Liver (tissue), 9 donors: Measurements from ENCODE around the gene FAM181A. TPM values are rescaled to one million over a fixed set of nuclear protein-coding genes. Genes with fewer than 3 reads are reported as not detected.

ENCODE experiments used
- DNase-seq: peaks from one replicate; pipeline ENCODE4 v3.0.0-alpha.2; 2017; ENCODE audit warnings: low spot score
- H3K27ac ChIP-seq, 2 donors: one replicate each; pipeline ENCODE4 v1.7.0; 2013; ENCODE audit warnings: inconsistent platforms in 2 of 2, low read length in 2 of 2, control low read depth in 1 of 2, low read depth in 1 of 2, mild to moderate bottlenecking in 1 of 2
- H3K27me3 ChIP-seq, 4 donors: one replicate each; pipeline versions ENCODE4 v1.6.1 to v1.7.0; 2013; ENCODE audit warnings: low read length in 3 of 4, inconsistent platforms in 1 of 4, mild to moderate bottlenecking in 1 of 4, moderate library complexity in 1 of 4; ENCODE audit not compliant: control insufficient read depth in 4 of 4, insufficient read depth in 4 of 4
- H3K36me3 ChIP-seq, 4 donors: one replicate each; pipeline versions ENCODE4 v1.6.1 to v1.7.0; 2013; ENCODE audit warnings: low read length in 3 of 4, mild to moderate bottlenecking in 3 of 4, low read depth in 1 of 4, moderate library complexity in 1 of 4; ENCODE audit not compliant: control insufficient read depth in 4 of 4, insufficient read depth in 3 of 4
- H3K4me1 ChIP-seq, 4 donors: one replicate each; pipeline versions ENCODE4 v1.6.1 to v1.7.0; 2013; ENCODE audit warnings: low read length in 3 of 4, mild to moderate bottlenecking in 3 of 4, moderate library complexity in 1 of 4; ENCODE audit not compliant: control insufficient read depth in 4 of 4, insufficient read depth in 4 of 4
- H3K4me3 ChIP-seq, 3 donors: one replicate each; pipeline versions ENCODE4 v1.6.1 to v1.7.0; 2013; ENCODE audit warnings: low read length in 3 of 3, control low read depth in 1 of 3, low read depth in 1 of 3, mild to moderate bottlenecking in 1 of 3
- H3K9ac ChIP-seq, 2 donors: one replicate each; pipeline ENCODE4 v1.7.0; 2013; ENCODE audit warnings: low read length in 2 of 2, mild to moderate bottlenecking in 2 of 2, moderate library complexity in 2 of 2, control low read depth in 1 of 2, low read depth in 1 of 2
- H3K9me3 ChIP-seq, 4 donors: one replicate each; pipeline versions ENCODE4 v1.6.1 to v1.7.0; 2013; ENCODE audit warnings: low read length in 3 of 4; ENCODE audit not compliant: control insufficient read depth in 4 of 4
- ATF3 ChIP-seq: IDR thresholded peaks from 2 replicates; pipeline ENCODE4 v1.6.1; 2016; ENCODE audit warnings: antibody characterized with exemption
- CTCF ChIP-seq: fragments of 150-350 bp; IDR thresholded peaks from 2 replicates; pipeline ENCODE4 v1.5.1; 2017; ENCODE audit warnings: improper control_type of control experiment, low read depth, low read length; ENCODE audit not compliant: missing input control
- EGR1 ChIP-seq, 2 donors: IDR thresholded peaks; 2 replicates each; pipeline ENCODE4 v1.6.1; 2016 to 2018; ENCODE audit warnings: antibody characterized with exemption in 2 of 2, low read depth in 2 of 2
- FOXA1 ChIP-seq: IDR thresholded peaks from 2 replicates; pipeline ENCODE4 v1.6.1; 2016; ENCODE audit warnings: antibody characterized with exemption
- FOXA2 ChIP-seq: IDR thresholded peaks from 2 replicates; pipeline ENCODE4 v1.6.1; 2016; ENCODE audit warnings: antibody characterized with exemption
- GABPA ChIP-seq, 2 donors: IDR thresholded peaks in 1 of 2; conservative IDR thresholded peaks in 1 of 2; 2 replicates each; pipeline ENCODE4 v1.6.1; 2016; ENCODE audit warnings: antibody characterized with exemption in 2 of 2, mild to moderate bottlenecking in 1 of 2, moderate library complexity in 1 of 2
- HNF4A ChIP-seq, 2 donors: conservative IDR thresholded peaks; 2 replicates each; pipeline ENCODE4 v1.6.1; 2016; ENCODE audit warnings: antibody characterized with exemption in 2 of 2, mild to moderate bottlenecking in 2 of 2
- HNF4G ChIP-seq: IDR thresholded peaks from 2 replicates; pipeline ENCODE4 v1.6.1; 2016; ENCODE audit warnings: antibody characterized with exemption
- JUND ChIP-seq, 2 donors: IDR thresholded peaks; 2 replicates each; pipeline ENCODE4 v1.6.1; 2016; ENCODE audit warnings: antibody characterized with exemption in 2 of 2
- MAX ChIP-seq: IDR thresholded peaks from 2 replicates; pipeline ENCODE4 v1.6.1; 2016; ENCODE audit warnings: antibody characterized with exemption
- NR2F2 ChIP-seq: IDR thresholded peaks from 2 replicates; pipeline ENCODE4 v1.6.1; 2016; ENCODE audit warnings: antibody characterized with exemption
- RAD21 ChIP-seq, 2 donors: IDR thresholded peaks; 2 replicates each; pipeline ENCODE4 v1.6.1; 2016; ENCODE audit warnings: antibody characterized with exemption in 2 of 2, mild to moderate bottlenecking in 2 of 2
- REST ChIP-seq: IDR thresholded peaks from 2 replicates; pipeline ENCODE4 v1.6.1; 2016; ENCODE audit warnings: antibody characterized with exemption, mild to moderate bottlenecking
- RXRA ChIP-seq, 2 donors: IDR thresholded peaks; 2 replicates each; pipeline ENCODE4 v1.6.1; 2017 to 2018; ENCODE audit warnings: antibody characterized with exemption in 2 of 2, mild to moderate bottlenecking in 1 of 2
- SP1 ChIP-seq: IDR thresholded peaks from 2 replicates; pipeline ENCODE4 v1.6.1; 2018; ENCODE audit warnings: antibody characterized with exemption, mild to moderate bottlenecking
- TAF1 ChIP-seq: conservative IDR thresholded peaks from 2 replicates; pipeline ENCODE4 v1.6.1; 2016; ENCODE audit warnings: antibody characterized with exemption, mild to moderate bottlenecking
- YY1 ChIP-seq: IDR thresholded peaks from 2 replicates; pipeline ENCODE4 v1.6.1; 2016; ENCODE audit warnings: antibody characterized with exemption, mild to moderate bottlenecking
- ZBTB33 ChIP-seq: IDR thresholded peaks from 2 replicates; pipeline ENCODE4 v1.6.1; 2016; ENCODE audit warnings: antibody characterized with exemption
- WGBS: extraction: QIAGEN DNeasy Blood & Tissue Kit; methylation state at CpG from one replicate; pipeline ENCODE4 v1.1.7; 2013; 5-methylcytosine and 5-hydroxymethylcytosine counted together
- polyA plus RNA-seq, 2 donors: library from polyadenylated mRNA; stranded (reverse) in 1 of 2; unstranded in 1 of 2; fragments of 200-250 nt in 1 of 2; fragments of >200 nt in 1 of 2; fragmentation: Nextera tagmentation in 1 of 2; extraction: Ambion mirVana in 1 of 2; gene quantifications; one replicate each; pipeline versions ENCODE4 v1.2.1 to v1.2.3, GENCODE V29; 2013 to 2015
- total RNA-seq, 2 donors: library from RNA; depleted of rRNA; stranded (reverse); fragments of >200 nt; gene quantifications; one replicate each; pipeline ENCODE4 v1.2.3, GENCODE V29; 2014
- donor health status: healthy.
- donor health status: healthy.
- donor health status: healthy.
- donor health status: healthy.
- donor health status: healthy.

The FAM181A gene
- total and polyA plus RNA-seq, 4 donors, result not detected

- no peak overlapping the region for H3K27ac ChIP-seq
- no peak for TF ChIP-seq HNF4A (conservative IDR thresholded peaks at IDR 0.05)
- no peak for TF ChIP-seq ATF3
- TF ChIP-seq ZBTB33, result no peak
- TF ChIP-seq YY1, result no peak
- TF ChIP-seq TAF1, result no peak
- no peak for TF ChIP-seq RAD21 (IDR thresholded peaks at IDR 0.05)
- no peak for TF ChIP-seq REST
- no peak for TF ChIP-seq GABPA (IDR thresholded peaks at IDR 0.05 in 1 of 2, conservative IDR thresholded peaks at IDR 0.05 in 1 of 2)
- TF ChIP-seq EGR1 (IDR thresholded peaks at IDR 0.05; ENCODE audit: low read depth in 2 of 2), result no peak
- TF ChIP-seq JUND (IDR thresholded peaks at IDR 0.05), result no peak
- no peak for TF ChIP-seq RXRA (IDR thresholded peaks at IDR 0.05)
- no peak for TF ChIP-seq FOXA1
- TF ChIP-seq CTCF, result no peak
- TF ChIP-seq FOXA2, result no peak
- no peak for TF ChIP-seq MAX
- TF ChIP-seq SP1, result no peak
- no peak for TF ChIP-seq NR2F2
- no peak for TF ChIP-seq HNF4G
- peaks cover 3 to 13% (median 9%) of the 10 kb centered on the region in 4 donors for H3K4me1 ChIP-seq
- WGBS, result 80% methylated on average over 18 of the region's 18 CpGs
- H3K36me3 ChIP-seq, result no peaks in the 10 kb centered on the region
- no peak overlapping the region for H3K4me3 ChIP-seq
- H3K9ac ChIP-seq, result no peak overlapping the region
- no peaks in the 10 kb centered on the region for H3K27me3 ChIP-seq
- DNase-seq, result no peak
- H3K9me3 ChIP-seq, result no peaks in the 10 kb centered on the region
Measured at GRCh38 chr14:93953739-93954515, 26.8 kb downstream of the FAM181A start.
